ENCODE results near the gene KLF9.

DNA sequence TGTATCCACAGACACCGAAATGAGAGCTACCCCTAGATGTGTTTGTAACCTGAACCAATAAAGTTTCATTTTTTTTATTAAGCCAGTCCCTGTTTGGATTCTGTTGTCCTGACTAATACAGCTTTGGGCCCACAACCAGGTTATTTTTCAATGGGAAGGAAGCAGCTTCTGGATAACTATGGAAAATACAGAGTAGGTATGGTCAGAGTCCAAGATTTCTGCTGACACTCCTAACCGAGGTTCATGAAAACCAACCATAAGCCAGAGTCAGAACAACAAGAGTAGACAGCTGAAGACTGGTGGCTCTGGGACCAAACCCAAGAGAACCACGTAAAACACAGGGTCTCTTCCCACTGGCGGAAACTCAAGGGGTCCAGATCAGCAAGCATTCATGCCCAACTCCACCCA, 10.8 kb downstream of the KLF9 start:
- TF ChIP-seq POLR2A (IDR thresholded peaks at IDR 0.05) (no peak), CTCF (IDR thresholded peaks at IDR 0.05) (no peak)

Measured in esophagus squamous epithelium (tissue), 4 donors.